GM23338 (cell line): ENCODE measurements around the gene ANO1. TPM values are rescaled to one million over a fixed set of nuclear protein-coding genes. Genes with fewer than 3 reads are reported as not detected.

Experiments used
- ATAC-seq: fragments of 200-7000 bp; cut with Tn5 transposase; 3 replicates; pipeline ENCODE4 v1.9.1; 2020
- DNase-seq: peaks from one replicate; pipeline ENCODE4 v3.0.0-alpha.2; 2015; ENCODE audit warnings: low spot score
- H2AFZ ChIP-seq: fragments of 200-600 bp; sonication (generic); 2 replicates; pipeline ENCODE4 v1.8.0; 2016; ENCODE audit warnings: antibody characterized with exemption, mild to moderate bottlenecking, moderate library complexity
- H3F3A ChIP-seq: fragments of 200-600 bp; sonication (generic); replicated peaks from 2 replicates; pipeline ENCODE4 v1.8.0; 2017; ENCODE audit warnings: antibody characterized with exemption, mixed run types, low read depth
- H3K27ac ChIP-seq: fragments of 200-600 bp; sonication (generic); 2 replicates; pipeline ENCODE4 v1.6.1; 2016; ENCODE audit warnings: low read depth
- H3K27me3 ChIP-seq: fragments of 200-600 bp; sonication (generic); 2 replicates; pipeline ENCODE4 v1.8.0; 2016; ENCODE audit warnings: mild to moderate bottlenecking, mixed run types, moderate library complexity; ENCODE audit not compliant: insufficient read depth
- H3K36me3 ChIP-seq: fragments of 200-600 bp; sonication (generic); 2 replicates; pipeline ENCODE4 v1.8.0; 2016; ENCODE audit warnings: mild to moderate bottlenecking; ENCODE audit not compliant: insufficient read depth
- H3K4me1 ChIP-seq: fragments of 200-600 bp; sonication (generic); 2 replicates; pipeline ENCODE4 v1.8.0; 2016; ENCODE audit warnings: mild to moderate bottlenecking, moderate library complexity; ENCODE audit not compliant: insufficient read depth
- H3K4me2 ChIP-seq: fragments of 200-600 bp; sonication (generic); 2 replicates; pipeline ENCODE4 v1.7.1; 2017; ENCODE audit warnings: mixed run types
- H3K4me3 ChIP-seq: fragments of 200-600 bp; sonication (generic); 2 replicates; pipeline ENCODE4 v1.6.1; 2016; ENCODE audit warnings: mixed run types
- H3K79me2 ChIP-seq: fragments of 200-600 bp; sonication (generic); replicated peaks from 2 replicates; pipeline ENCODE4 v1.8.0; 2017; ENCODE audit warnings: mild to moderate bottlenecking; ENCODE audit not compliant: insufficient read depth
- H3K9me2 ChIP-seq: fragments of 200-600 bp; sonication (generic); 2 replicates; pipeline ENCODE4 v1.8.0; 2017; ENCODE audit not compliant: insufficient read depth
- H4K20me1 ChIP-seq: fragments of 200-600 bp; sonication (generic); replicated peaks from 2 replicates; pipeline ENCODE4 v1.8.0; 2017; ENCODE audit warnings: mild to moderate bottlenecking; ENCODE audit not compliant: insufficient read depth
- H3K27ac Mint-ChIP-seq: 2 replicates; pipeline ENCODE4 v1.8.0; 2020; ENCODE audit warnings: inconsistent platforms, mild to moderate bottlenecking, moderate library complexity, mixed read lengths
- H3K27me3 Mint-ChIP-seq: 3 replicates; pipeline ENCODE4 v1.8.0; 2022; ENCODE audit warnings: low read depth, mild to moderate bottlenecking, moderate library complexity, mixed read lengths, inconsistent platforms; ENCODE audit not compliant: insufficient read depth, poor library complexity
- H3K36me3 Mint-ChIP-seq: 3 replicates; pipeline ENCODE4 v1.8.0; 2021; ENCODE audit warnings: low read depth, mild to moderate bottlenecking, inconsistent platforms, moderate library complexity, mixed read lengths
- H3K4me1 Mint-ChIP-seq: 3 replicates; pipeline ENCODE4 v1.8.0; 2020; ENCODE audit warnings: mild to moderate bottlenecking, inconsistent platforms, mixed read lengths
- H3K4me3 Mint-ChIP-seq: 3 replicates; pipeline ENCODE4 v1.8.0; 2021; ENCODE audit warnings: moderate library complexity, mild to moderate bottlenecking, inconsistent platforms, mixed read lengths
- H3K9me3 Mint-ChIP-seq: 3 replicates; pipeline ENCODE4 v1.8.0; 2020; ENCODE audit warnings: moderate library complexity, mild to moderate bottlenecking, inconsistent platforms, mixed read lengths
- CREB1 ChIP-seq: fragments of 250-450 bp; sonication (Bioruptor Pico); IDR thresholded peaks from 2 replicates; pipeline ENCODE4 v1.5.0; 2020; ENCODE audit warnings: low read depth, mild to moderate bottlenecking, moderate library complexity
- CTCF ChIP-seq, 2 experiments: fragments of 200-600 bp in 1 of 2; sonication (generic) in 1 of 2; conservative IDR thresholded peaks; 2 replicates each; pipeline versions ENCODE4 v1.5.1 to v1.6.1; 2016 to 2017; ENCODE audit warnings: antibody characterized with exemption in 2 of 2, low read depth in 2 of 2, mild to moderate bottlenecking in 2 of 2, moderate library complexity in 1 of 2
- ETS1 ChIP-seq: IDR thresholded peaks from 2 replicates; pipeline ENCODE4 v1.6.1; 2016; ENCODE audit warnings: antibody characterized with exemption
- EZH2 ChIP-seq: fragments of 200-600 bp; sonication (generic); IDR thresholded peaks from one replicate; pipeline ENCODE4 v1.8.0; 2017; ENCODE audit warnings: antibody characterized with exemption, mild to moderate bottlenecking, low read depth; ENCODE audit not compliant: unreplicated experiment
- EZH2phosphoT487 ChIP-seq: fragments of 200-600 bp; sonication (generic); IDR thresholded peaks from one replicate; pipeline ENCODE4 v1.8.1; 2018; ENCODE audit warnings: antibody characterized with exemption; ENCODE audit not compliant: unreplicated experiment
- NANOG ChIP-seq: IDR thresholded peaks from 2 replicates; pipeline ENCODE4 v1.6.1; 2016; ENCODE audit warnings: antibody characterized with exemption, borderline replicate concordance
- STAT1 ChIP-seq: IDR thresholded peaks from one replicate; pipeline ENCODE4 v1.6.1; 2016; ENCODE audit warnings: antibody characterized with exemption; ENCODE audit not compliant: unreplicated experiment
- ZNF331 ChIP-seq: fragments of 250-450 bp; sonication (Bioruptor Pico); IDR thresholded peaks from 2 replicates; pipeline ENCODE4 v1.5.0; 2020; ENCODE audit warnings: low read depth, mild to moderate bottlenecking, moderate library complexity
- polyA plus RNA-seq: library from polyadenylated mRNA; unstranded; fragments of >200 nt; fragmentation: Nextera tagmentation; extraction: Ambion mirVana; gene quantifications from 2 replicates; pipeline ENCODE4 v1.2.1, GENCODE V29; 2016
- total RNA-seq: library from RNA; depleted of rRNA; stranded (reverse); fragments of >200 nt; shearing (Covaris generic); gene quantifications from 2 replicates; pipeline ENCODE4 v1.2.3, GENCODE V29; 2014
- TF ChIP-seq, protein P1 (sequence below): fragments of 250-450 bp; sonication (Bioruptor Pico); IDR thresholded peaks from 2 replicates; pipeline ENCODE4 v1.5.0; 2020; ENCODE audit warnings: mild to moderate bottlenecking, moderate library complexity
- TF ChIP-seq, protein P2 (sequence below): IDR thresholded peaks from one replicate; pipeline ENCODE4 v1.6.1; 2018; ENCODE audit warnings: antibody characterized with exemption; ENCODE audit not compliant: unreplicated experiment

The ANO1 gene
- total and polyA plus RNA-seq, 2 experiments from 2014 or later: 1.4 to 3.4 TPM

DNA sequence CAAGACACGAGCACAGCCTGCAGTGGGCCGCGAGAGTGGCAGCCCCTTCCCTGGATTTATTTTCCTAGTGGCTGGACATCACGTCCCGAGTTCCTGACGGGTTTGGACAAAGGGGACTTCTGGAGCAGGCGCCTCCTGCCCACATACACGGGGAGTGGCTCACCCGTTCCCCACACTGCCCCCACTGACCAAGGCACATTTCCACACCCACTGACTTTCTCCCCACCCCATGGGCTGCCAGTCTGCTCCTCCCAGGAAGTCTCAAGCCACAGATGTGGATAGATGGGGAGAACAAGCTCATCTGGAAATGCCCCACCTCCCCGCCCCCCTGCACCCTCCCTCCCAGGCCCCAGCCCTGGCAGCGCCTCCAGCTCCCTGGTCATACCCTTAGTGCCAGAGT is 91.0 kb downstream of the ANO1 start:
- TF ChIP-seq CTCF (conservative IDR thresholded peaks at IDR 0.05; ENCODE audit: low read depth in 2 of 2) (no peak), CREB1 (CRISPR knock-in tag) (no peak), ZNF331 (CRISPR knock-in tag) (no peak)
- Histone ChIP-seq H3K4me1 (no peaks in the 10 kb centered on the region), H3K9me2 (no peaks in the 10 kb centered on the region), H3K27ac (no peak overlapping the region), H3K36me3 (no peaks in the 10 kb centered on the region), H4K20me1 (no peaks in the 10 kb centered on the region), H3F3A (no peaks in the 10 kb centered on the region), H3K4me2 (no peak overlapping the region), H2AFZ (no peak overlapping the region), H3K79me2 (no peaks in the 10 kb centered on the region), H3K27me3 (no peaks in the 10 kb centered on the region), H3K4me3 (no peak overlapping the region)
- ATAC-seq (no peak), DNase-seq (no peak)
- no peaks in the 10 kb centered on the region for H3K9me3 Mint-ChIP-seq
- H3K4me3 Mint-ChIP-seq: no peak overlapping the region
- no peaks in the 10 kb centered on the region; the same call in 2 of the 3 replicates for H3K4me1 Mint-ChIP-seq
- no peaks in the 10 kb centered on the region for H3K36me3 Mint-ChIP-seq
- peaks cover 9% of the 10 kb centered on the region for H3K27me3 Mint-ChIP-seq
- no peak overlapping the region for H3K27ac Mint-ChIP-seq

DNA sequence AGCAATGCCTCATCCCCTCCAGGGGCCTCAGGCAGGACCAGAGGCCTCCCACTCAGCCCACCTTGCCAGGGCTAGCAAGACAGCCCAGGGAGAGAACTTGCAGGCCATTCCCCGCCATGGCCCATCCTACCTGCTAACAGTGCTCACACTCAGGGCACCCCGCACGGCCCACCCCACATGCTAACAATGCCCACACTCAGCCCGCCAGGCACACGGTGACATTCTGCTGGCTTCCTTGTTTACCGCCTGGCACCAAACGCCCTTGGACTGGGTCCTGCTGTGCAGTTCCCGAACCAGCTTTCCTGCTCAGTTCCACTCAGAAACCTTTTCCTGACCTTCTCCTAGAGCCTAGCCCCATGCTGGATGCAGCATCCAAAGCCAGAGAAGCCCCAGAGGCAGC is 91.5 kb downstream of the ANO1 start:
- H3K4me3 Mint-ChIP-seq: no peak overlapping the region
- no peaks in the 10 kb centered on the region for H3K9me3 Mint-ChIP-seq
- no peak overlapping the region for H2AFZ ChIP-seq
- peaks cover 2% of the 10 kb centered on the region; the same call in 1 of the 2 replicates for H3K4me1 ChIP-seq
- no peaks in the 10 kb centered on the region for H3K36me3 Mint-ChIP-seq
- no peak overlapping the region for H3K4me3 ChIP-seq
- H3K27me3 Mint-ChIP-seq: peaks cover 8% of the 10 kb centered on the region
- no peaks in the 10 kb centered on the region for H3K79me2 ChIP-seq
- H3K36me3 ChIP-seq: no peaks in the 10 kb centered on the region
- H3K27ac Mint-ChIP-seq: no peak overlapping the region
- H3K27me3 ChIP-seq: no peaks in the 10 kb centered on the region
- peaks cover 1% of the 10 kb centered on the region for H3K4me1 Mint-ChIP-seq
- DNase-seq (no peak), ATAC-seq (no peak)
- no peaks in the 10 kb centered on the region for H3K9me2 ChIP-seq
- H3F3A ChIP-seq: no peaks in the 10 kb centered on the region
- H4K20me1 ChIP-seq: no peaks in the 10 kb centered on the region
- H3K27ac ChIP-seq: no peak overlapping the region
- H3K4me2 ChIP-seq: no peak overlapping the region
- TF ChIP-seq NANOG (no peak), ETS1 (no peak), STAT1 (no peak), EZH2 (no peak), EZH2phosphoT487 (no peak)
- TF ChIP-seq, protein P1, sequence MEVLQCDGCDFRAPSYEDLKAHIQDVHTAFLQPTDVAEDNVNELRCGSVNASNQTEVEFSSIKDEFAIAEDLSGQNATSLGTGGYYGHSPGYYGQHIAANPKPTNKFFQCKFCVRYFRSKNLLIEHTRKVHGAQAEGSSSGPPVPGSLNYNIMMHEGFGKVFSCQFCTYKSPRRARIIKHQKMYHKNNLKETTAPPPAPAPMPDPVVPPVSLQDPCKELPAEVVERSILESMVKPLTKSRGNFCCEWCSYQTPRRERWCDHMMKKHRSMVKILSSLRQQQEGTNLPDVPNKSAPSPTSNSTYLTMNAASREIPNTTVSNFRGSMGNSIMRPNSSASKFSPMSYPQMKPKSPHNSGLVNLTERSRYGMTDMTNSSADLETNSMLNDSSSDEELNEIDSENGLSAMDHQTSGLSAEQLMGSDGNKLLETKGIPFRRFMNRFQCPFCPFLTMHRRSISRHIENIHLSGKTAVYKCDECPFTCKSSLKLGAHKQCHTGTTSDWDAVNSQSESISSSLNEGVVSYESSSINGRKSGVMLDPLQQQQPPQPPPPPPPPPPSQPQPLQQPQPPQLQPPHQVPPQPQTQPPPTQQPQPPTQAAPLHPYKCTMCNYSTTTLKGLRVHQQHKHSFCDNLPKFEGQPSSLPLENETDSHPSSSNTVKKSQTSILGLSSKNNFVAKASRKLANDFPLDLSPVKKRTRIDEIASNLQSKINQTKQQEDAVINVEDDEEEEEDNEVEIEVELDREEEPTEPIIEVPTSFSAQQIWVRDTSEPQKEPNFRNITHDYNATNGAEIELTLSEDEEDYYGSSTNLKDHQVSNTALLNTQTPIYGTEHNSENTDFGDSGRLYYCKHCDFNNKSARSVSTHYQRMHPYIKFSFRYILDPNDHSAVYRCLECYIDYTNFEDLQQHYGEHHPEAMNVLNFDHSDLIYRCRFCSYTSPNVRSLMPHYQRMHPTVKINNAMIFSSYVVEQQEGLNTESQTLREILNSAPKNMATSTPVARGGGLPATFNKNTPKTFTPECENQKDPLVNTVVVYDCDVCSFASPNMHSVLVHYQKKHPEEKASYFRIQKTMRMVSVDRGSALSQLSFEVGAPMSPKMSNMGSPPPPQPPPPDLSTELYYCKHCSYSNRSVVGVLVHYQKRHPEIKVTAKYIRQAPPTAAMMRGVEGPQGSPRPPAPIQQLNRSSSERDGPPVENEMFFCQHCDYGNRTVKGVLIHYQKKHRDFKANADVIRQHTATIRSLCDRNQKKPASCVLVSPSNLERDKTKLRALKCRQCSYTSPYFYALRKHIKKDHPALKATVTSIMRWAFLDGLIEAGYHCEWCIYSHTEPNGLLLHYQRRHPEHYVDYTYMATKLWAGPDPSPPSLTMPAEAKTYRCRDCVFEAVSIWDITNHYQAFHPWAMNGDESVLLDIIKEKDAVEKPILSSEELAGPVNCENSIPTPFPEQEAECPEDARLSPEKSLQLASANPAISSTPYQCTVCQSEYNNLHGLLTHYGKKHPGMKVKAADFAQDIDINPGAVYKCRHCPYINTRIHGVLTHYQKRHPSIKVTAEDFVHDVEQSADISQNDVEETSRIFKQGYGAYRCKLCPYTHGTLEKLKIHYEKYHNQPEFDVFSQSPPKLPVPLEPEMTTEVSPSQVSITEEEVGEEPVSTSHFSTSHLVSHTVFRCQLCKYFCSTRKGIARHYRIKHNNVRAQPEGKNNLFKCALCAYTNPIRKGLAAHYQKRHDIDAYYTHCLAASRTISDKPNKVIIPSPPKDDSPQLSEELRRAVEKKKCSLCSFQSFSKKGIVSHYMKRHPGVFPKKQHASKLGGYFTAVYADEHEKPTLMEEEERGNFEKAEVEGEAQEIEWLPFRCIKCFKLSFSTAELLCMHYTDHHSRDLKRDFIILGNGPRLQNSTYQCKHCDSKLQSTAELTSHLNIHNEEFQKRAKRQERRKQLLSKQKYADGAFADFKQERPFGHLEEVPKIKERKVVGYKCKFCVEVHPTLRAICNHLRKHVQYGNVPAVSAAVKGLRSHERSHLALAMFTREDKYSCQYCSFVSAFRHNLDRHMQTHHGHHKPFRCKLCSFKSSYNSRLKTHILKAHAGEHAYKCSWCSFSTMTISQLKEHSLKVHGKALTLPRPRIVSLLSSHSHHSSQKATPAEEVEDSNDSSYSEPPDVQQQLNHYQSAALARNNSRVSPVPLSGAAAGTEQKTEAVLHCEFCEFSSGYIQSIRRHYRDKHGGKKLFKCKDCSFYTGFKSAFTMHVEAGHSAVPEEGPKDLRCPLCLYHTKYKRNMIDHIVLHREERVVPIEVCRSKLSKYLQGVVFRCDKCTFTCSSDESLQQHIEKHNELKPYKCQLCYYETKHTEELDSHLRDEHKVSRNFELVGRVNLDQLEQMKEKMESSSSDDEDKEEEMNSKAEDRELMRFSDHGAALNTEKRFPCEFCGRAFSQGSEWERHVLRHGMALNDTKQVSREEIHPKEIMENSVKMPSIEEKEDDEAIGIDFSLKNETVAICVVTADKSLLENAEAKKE (CRISPR knock-in tag): no peak
- TF ChIP-seq, protein P2, sequence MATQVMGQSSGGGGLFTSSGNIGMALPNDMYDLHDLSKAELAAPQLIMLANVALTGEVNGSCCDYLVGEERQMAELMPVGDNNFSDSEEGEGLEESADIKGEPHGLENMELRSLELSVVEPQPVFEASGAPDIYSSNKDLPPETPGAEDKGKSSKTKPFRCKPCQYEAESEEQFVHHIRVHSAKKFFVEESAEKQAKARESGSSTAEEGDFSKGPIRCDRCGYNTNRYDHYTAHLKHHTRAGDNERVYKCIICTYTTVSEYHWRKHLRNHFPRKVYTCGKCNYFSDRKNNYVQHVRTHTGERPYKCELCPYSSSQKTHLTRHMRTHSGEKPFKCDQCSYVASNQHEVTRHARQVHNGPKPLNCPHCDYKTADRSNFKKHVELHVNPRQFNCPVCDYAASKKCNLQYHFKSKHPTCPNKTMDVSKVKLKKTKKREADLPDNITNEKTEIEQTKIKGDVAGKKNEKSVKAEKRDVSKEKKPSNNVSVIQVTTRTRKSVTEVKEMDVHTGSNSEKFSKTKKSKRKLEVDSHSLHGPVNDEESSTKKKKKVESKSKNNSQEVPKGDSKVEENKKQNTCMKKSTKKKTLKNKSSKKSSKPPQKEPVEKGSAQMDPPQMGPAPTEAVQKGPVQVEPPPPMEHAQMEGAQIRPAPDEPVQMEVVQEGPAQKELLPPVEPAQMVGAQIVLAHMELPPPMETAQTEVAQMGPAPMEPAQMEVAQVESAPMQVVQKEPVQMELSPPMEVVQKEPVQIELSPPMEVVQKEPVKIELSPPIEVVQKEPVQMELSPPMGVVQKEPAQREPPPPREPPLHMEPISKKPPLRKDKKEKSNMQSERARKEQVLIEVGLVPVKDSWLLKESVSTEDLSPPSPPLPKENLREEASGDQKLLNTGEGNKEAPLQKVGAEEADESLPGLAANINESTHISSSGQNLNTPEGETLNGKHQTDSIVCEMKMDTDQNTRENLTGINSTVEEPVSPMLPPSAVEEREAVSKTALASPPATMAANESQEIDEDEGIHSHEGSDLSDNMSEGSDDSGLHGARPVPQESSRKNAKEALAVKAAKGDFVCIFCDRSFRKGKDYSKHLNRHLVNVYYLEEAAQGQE: no peak
